SU-DHL-6 (cell line): ENCODE measurements around the gene WDR35.

ENCODE experiments used
- EZH2phosphoT487 ChIP-seq: fragments of 200-600 bp; sonication (generic), shearing (Covaris generic); conservative IDR thresholded peaks from 2 replicates; pipeline ENCODE4 v1.6.1; 2018; ENCODE audit warnings: mild to moderate bottlenecking, antibody characterized with exemption, low read length, moderate library complexity, mixed read lengths
- TF ChIP-seq, protein P1 (sequence below): fragments of 200-600 bp; sonication (generic); IDR thresholded peaks from one replicate; pipeline ENCODE4 v1.5.1; 2017; ENCODE audit warnings: antibody characterized with exemption, mild to moderate bottlenecking, low read length, moderate library complexity; ENCODE audit not compliant: insufficient read depth, poor library complexity, severe bottlenecking

- TF ChIP-seq, protein P1, sequence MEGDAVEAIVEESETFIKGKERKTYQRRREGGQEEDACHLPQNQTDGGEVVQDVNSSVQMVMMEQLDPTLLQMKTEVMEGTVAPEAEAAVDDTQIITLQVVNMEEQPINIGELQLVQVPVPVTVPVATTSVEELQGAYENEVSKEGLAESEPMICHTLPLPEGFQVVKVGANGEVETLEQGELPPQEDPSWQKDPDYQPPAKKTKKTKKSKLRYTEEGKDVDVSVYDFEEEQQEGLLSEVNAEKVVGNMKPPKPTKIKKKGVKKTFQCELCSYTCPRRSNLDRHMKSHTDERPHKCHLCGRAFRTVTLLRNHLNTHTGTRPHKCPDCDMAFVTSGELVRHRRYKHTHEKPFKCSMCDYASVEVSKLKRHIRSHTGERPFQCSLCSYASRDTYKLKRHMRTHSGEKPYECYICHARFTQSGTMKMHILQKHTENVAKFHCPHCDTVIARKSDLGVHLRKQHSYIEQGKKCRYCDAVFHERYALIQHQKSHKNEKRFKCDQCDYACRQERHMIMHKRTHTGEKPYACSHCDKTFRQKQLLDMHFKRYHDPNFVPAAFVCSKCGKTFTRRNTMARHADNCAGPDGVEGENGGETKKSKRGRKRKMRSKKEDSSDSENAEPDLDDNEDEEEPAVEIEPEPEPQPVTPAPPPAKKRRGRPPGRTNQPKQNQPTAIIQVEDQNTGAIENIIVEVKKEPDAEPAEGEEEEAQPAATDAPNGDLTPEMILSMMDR = no peak
- no peak for TF ChIP-seq EZH2phosphoT487
Observed at GRCh38 chr2:19990416-19990728, 467 bp upstream of the WDR35 start.
